Measurements from ENCODE around the gene SHQ1.
A peak's percentile ranks its signal among the peaks of the same experiment; 100 is the strongest.
"Not testable (repeated sequence)": the region's sequence is repeated elsewhere in the genome, so short reads cannot be mapped to it uniquely, and the experiment has no call there.

SHQ1 gene

DNA sequence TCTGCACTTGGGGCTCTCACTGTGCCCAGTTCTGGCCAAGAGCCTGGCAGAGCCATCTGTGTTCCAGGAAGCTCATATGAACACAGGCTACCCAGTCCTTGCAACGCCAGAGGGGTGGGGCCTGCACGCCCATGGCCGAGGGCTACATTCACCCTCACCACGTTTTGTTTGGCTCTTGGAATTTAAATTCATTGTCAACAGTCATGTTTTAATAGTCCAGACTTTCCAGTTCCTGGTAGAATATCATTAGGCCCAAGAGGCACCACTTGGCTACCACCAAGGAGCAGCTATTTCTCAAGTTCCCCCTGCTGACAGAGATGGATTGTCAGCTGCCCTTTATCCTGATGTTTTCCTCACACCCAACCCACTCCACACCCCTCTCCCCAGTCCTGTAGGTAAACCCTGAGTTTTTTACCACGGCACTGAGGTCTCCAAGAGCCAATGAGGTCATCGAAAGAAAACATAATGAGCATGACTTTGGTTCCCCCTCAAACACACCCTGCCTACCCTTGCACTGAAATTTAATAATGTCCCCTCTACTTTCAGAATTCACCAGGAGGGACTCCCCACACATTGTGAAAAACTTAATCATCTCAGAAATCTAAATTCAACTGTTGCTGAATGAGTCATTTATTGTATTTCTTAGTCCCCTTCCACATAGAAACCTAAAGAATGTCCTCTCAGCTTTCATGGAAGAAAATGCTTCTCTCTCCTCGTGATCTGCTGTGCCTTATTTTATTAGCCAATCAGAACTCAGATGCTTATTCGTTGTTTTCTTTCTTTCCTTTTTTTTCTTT is 125.1 kb downstream of the SHQ1 start:
- DNase-seq (ENCODE audit: insufficient read length, low spot score) (peak; percentile 66), FAIRE-seq (peak; percentile 57)

DNA sequence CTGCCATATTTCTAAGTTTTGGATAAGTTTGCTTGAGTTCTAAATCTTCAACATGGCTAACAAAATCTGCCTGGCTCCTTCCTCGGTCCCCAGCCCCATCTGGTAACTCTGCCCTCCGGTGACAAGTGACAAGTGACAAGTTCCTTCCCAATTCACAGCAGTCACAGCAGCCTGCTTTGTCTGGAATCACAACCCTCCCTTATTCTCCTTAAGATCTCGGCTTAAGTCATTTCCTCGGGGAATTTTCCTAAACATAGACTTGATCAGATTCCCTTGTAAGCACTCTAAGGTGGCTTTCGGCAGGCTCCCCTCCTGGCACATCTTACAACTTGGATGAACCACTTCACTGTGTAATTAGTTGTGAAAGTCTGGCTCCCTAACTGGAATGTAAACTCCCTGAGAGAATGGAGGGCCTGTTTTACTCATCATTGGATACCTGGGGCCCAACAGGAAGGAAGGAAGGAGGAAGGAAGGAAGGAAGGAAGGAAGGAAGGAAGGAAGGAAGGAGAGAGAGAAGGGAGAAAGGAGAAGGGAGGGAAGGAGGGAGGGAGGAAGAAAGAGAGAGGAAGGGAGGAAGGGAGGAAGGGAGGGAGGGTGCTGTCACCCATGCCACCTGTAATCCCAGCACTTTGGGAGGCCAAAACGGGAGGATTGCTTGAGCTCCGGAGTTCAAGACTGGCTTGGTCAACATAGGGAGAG is 126.4 kb downstream of the SHQ1 start:
- DNase-seq (ENCODE audit: insufficient read length, low spot score), result no peak

DNA sequence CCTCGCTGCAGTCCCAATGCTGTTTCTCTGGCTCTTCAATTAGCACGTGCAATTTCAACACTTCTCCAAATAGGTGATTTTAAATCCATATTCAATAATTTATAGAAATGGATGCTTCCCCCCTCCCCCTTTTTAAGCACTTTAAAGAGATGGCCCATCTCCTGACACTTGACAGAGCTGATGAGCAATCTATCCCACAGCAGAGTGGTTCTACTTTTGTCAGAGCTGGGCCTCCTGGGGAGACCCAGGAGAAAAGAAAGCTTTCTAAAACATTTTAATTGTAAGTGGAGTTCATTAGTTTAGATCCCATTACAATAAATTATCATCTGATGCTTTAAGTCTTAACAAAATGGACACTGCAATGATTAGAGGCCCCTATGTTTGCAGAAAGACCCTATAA is 127.7 kb downstream of the SHQ1 start:
- DNase-seq (ENCODE audit: insufficient read length, low spot score) (no peak), FAIRE-seq (no peak)

More for the DNA sequence above, 126.4 kb downstream of the SHQ1 start:
- FAIRE-seq, result no peak

DNA sequence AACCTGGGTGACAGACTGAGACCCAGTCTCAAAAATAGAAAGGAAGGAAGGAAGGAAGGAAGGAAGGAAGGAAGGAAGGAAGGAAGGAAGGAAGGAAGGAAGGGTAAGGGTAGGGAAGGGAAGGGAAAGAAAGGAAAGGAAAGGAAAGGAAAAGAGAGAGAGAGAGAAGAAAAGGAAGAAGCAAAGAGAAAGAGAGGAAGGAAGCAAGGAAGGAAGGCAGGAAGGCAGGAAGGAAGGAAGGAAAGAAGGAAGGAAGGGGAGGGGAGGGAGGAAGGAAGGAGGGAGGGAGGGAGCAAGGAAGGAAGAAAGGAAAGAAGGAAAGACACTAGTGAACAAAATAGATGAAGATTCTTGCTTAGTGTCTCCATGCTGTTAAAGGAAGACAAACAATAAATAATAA is 129.1 kb downstream of the SHQ1 start:
- FAIRE-seq (no peak), DNase-seq (ENCODE audit: insufficient read length, low spot score) (no peak)

DNA sequence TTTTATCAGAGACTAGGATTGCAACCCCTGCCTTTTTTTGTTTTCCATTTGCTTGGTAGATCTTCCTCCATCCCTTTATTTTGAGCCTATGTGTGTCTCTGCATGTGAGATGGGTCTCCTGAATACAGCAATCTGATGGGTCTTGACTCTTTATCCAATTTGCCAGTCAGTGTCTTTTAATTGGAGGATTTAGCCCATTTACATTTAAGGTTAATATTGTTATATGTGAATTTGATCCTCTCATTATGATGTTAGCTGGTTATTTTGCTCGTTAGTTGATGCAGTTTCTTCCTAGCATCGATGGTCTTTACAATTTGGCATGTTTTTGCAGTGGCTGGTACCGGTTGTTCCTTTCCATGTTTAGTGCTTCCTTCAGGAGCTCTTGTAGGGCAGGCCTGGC is 134.1 kb downstream of the SHQ1 start:
- FAIRE-seq; DNase-seq (ENCODE audit: insufficient read length, low spot score): not testable (repeated sequence)

DNA sequence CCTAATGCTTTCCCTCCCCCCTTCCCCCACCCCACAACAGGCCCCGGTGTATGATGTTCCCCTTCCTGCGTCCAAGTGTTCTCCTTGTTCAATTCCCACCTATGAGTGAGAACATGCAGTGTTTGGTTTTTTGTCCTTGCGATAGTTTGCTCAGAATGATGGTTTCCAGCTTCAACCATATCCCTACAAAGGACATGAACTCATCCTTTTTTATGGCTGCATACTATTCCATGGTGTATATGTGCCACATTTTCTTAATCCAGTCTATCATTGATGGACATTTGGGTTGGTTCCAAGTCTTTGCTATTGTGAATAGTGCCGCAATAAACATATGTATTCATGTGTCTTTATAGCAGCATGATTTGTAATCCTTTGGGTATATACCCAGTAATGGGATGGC is 137.8 kb downstream of the SHQ1 start:
- not testable (repeated sequence) for FAIRE-seq; DNase-seq (ENCODE audit: insufficient read length, low spot score)

DNA sequence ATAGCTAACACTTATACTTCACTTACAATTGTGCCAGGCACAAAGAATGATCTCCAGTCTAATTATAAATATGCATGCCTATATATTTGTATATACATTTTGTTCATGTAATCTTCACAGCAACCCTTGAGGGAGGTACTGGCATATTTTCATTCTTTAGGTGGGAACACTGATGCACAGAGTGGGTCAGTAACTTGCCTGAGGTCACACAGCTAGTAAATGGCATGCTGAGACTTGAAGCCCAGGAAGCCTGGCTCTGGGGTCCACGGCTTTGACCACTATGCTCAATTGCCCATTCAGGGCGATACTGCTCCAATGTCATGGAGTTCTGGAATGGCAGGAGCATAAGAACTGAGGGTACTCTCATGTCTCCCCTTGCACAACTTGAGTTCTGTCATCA is 139.8 kb downstream of the SHQ1 start:
- FAIRE-seq (no peak), DNase-seq (ENCODE audit: insufficient read length, low spot score) (no peak)

DNA sequence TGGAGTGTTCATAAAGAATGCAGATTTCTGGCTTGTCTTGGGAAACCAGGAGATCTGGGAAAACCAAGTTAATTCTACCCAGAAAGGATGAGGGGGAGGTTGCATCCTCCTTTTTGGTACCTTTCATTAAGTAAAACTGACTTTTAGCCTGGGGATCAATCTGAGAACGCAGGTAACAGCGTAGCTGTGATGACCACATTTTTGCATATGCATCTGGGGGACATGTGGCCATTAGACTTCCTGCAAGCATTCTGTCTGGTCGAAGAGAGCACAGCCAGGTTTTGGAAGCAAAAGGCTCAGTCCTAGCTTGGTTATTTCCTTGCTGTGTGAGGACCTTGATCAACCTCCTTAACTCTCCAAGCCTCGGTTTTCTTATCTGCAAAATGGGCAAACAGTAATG is 145.2 kb downstream of the SHQ1 start:
- FAIRE-seq, result no peak

DNA sequence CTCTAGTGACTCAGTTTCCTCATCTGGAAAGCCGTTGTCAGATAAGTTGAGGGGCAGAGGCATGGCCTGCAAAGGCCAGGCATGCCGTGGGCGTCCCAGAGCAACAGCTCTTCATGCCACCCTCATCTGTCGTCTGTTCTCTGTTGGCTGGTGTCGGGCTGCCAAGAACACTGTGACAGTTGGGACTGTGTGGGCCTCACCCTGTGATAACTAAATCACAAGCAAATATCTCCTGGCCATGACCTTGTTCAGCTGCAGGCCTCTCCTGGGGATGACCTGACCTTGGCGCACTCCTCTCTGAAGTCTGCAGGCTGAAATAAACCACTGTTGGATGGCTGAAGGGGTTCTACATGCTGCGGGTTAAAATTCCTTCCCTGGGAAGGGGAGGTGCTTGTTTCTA is 145.9 kb downstream of the SHQ1 start:
- FAIRE-seq, result no peak

More for the DNA sequence above, 145.2 kb downstream of the SHQ1 start:
- DNase-seq (ENCODE audit: insufficient read length, low spot score), result no peak

DNA sequence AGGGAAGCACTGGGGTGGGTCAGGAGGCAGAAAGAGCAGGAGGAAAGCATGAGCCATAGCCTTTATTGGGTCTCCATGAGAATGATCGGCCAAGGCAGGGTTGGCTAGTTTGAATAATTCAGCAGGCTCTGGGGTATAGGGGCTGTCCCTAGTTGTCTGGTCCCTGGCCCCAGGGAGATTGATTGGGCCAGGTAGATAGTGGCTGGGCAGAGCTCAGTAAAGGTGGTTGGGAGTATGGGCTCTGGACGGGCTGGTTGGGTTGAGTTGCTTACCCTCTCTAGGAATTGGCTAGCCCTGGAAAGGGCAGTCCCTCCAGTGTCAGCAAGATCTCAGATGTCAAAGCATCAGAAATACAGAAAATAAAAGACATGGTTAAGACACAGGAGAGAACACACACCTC is 148.1 kb downstream of the SHQ1 start:
- DNase-seq (ENCODE audit: insufficient read length, low spot score), result no peak
- no peak for FAIRE-seq

More for the DNA sequence above, 145.9 kb downstream of the SHQ1 start:
- no peak for DNase-seq (ENCODE audit: insufficient read length, low spot score)

DNA sequence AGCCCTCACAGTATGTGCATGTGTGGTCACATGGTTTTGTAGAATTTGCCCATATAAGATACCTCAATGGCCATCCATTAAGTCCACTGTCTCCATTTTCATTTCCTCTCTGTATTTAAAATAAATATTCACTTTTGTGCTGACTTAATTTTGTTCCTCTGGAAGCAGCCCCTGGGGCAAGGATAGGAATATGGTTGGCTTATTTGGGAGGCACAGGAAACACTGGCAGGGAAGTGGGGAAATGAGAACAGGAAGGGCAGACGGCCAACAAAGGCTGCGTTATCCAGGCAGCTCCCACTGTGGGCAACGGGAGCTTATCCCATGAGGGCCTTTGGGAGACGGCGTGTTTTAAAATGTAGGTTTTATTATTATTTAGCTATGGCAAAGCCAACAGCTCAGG is 148.6 kb downstream of the SHQ1 start:
- FAIRE-seq, result no peak
- DNase-seq (ENCODE audit: insufficient read length, low spot score), result no peak

Data from HTR-8/SVneo (cell line).